Measurements from ENCODE around the gene HOXC10. TPM values are rescaled to one million over a fixed set of nuclear protein-coding genes. Genes with fewer than 3 reads are reported as not detected.

HOXC10 gene
- total RNA-seq, 2 experiments from 2014 or later = not detected

DNA sequence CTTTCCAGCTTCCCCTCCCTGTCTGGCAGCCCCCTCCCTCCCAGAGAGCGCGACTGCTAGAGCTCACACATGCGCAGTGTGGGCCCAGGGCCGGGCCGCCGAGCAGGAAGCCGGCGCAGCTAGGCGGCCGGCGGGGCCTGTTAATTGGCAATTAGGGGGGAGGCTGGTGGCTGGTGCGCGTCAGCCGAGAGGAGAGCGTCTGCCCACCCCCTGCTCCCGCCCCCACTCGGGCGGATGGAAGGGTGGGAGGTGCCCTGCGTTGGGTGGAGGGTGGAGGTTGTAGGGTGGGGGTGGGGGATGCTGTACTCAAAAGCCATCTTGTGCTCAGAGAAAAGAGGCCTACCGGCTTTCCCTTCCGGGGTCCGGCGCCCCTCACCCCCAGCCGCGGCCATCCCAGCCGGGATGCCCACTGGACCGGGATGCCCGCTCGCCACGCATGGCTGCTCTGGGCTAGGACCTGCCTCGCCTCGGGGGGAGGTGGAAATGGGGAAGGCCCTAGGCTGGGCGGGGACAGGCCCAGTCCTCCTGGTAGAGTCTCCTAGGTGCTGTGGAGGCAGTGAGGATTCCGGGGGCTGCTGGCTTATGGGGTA, 33.0 kb downstream of the HOXC10 start:
- peak; percentile 73 for DNase-seq
- CTCF ChIA-PET = interaction anchor here (0.6 to 1.4 kb wide), 5 partner anchors 9 to 190 kb away, joined by 3 to 6 read pairs (median 5); no protein-coding TSS in a partner anchor
- no peaks in the 10 kb centered on the region for H3K9me3 Mint-ChIP-seq
- POLR2A ChIA-PET = no interaction called here
- peak overlapping the region; percentile 74 for H3K27ac Mint-ChIP-seq
- peaks cover 2% of the 10 kb centered on the region for H3K36me3 Mint-ChIP-seq (ENCODE audit: low read depth)
- H3K27me3 Mint-ChIP-seq = peaks cover 83% of the 10 kb centered on the region
- peaks cover 24% of the 10 kb centered on the region for H3K4me1 Mint-ChIP-seq
- H3K4me3 Mint-ChIP-seq = peak overlapping the region; percentile 74

DNA sequence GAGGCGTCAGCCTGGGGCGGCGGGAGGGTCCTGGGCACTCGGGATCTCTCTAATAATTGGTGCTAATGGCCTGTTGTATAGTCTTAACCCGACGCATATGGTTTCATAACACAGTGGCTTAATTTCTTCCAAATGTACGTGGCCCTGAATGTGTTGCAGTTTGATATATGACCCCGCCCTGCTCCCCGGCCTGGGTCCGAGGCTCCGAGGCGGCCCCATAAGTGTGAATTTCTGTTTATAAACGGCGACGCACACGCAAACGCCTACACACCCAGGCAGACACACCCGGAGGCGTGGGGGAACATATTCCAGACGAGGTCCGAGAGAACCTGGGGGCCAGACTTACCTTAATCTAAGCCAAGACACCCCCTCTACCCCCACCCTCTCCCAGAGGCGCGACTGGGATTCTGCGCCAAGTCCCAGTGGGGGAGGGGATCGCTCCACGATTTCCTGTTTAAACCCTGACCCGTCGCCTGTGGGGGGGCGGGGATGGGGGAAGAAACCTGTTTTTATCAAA, 33.6 kb downstream of the HOXC10 start:
- peaks cover 83% of the 10 kb centered on the region for H3K27me3 Mint-ChIP-seq
- H3K36me3 Mint-ChIP-seq (ENCODE audit: low read depth) = peaks cover 2% of the 10 kb centered on the region
- CTCF ChIA-PET = no interaction called here
- peak overlapping the region; percentile 74 for H3K4me3 Mint-ChIP-seq
- peaks cover 24% of the 10 kb centered on the region for H3K4me1 Mint-ChIP-seq
- peak overlapping the region; percentile 36 for H3K27ac Mint-ChIP-seq
- POLR2A ChIA-PET = no interaction called here
- H3K9me3 Mint-ChIP-seq = no peaks in the 10 kb centered on the region
- no peak for DNase-seq

DNA sequence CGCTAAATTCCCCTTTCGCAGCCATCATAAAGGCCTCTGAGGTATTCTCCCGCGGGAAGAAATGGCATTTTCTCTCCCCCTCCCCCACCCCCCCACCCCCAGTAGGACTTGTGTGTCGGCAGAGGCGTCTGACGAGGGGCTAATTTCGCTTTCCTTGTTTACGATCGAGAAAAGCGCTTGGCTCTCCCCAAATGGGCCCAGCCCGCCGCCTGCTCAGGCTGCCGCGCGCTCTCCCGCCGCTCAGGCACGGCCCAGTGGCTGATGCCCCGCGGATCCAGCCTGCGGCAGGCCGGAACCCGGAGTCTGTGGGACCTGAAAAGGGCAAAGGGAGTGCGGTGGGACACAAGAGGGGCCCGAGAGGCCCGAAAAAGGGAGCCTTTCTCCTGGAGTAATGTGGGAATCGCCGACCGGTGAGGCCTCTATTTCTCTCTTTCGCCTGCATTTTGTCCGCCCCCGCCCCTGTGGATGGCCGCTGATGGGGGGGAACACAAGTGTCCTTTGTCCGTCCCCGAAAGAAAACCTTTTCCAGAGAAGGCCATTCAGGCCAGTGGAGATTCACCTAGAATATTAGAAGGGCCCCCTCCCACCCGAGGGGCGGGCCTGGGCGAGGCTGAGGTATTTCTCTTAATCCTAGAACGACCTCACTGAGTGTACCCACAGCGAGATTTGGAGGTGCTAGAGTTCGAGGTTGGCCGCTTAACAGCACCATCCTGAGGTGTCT, 34.3 kb downstream of the HOXC10 start:
- Mint-ChIP-seq H3K9me3 (no peaks in the 10 kb centered on the region), H3K27me3 (peaks cover 84% of the 10 kb centered on the region), H3K4me3 (no peak overlapping the region), H3K4me1 (peaks cover 24% of the 10 kb centered on the region), H3K27ac (no peak overlapping the region), H3K36me3 (ENCODE audit: low read depth) (peaks cover 2% of the 10 kb centered on the region)
- no peak for DNase-seq
- POLR2A ChIA-PET = no interaction called here
- CTCF ChIA-PET = no interaction called here

DNA sequence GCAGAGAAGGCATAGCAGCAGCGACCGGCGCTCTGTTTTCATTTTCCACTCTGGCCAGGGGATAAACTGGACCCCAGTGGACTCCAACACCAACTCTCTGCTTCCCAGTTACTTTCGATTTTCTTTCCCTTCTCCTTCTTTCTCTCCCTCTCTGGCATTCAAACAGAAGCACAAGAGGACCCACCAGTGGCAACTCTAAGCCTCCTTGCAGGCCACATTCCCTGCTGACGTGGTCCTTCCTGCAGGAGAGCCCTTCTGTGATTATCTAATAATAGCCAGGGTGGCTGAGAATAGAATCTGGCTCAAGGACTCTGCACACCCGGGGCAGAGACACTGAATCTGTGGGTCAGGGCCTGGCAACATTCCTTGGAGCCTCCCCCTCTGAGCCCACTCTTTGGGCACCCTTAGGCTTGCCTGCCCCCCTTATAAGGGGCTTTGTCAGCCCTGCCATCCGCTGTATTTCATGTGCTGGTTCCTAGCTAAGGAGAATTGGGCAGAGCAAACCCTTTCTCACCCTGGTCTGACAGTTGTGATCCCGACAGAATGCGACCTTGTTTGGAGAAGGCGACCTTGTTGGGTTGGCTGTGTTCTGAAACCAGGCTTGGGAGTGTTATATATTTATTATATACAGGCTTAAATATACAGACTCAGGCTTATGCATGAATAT, 35.1 kb downstream of the HOXC10 start:
- H3K36me3 Mint-ChIP-seq (ENCODE audit: low read depth) = peaks cover 2% of the 10 kb centered on the region
- no peaks in the 10 kb centered on the region for H3K9me3 Mint-ChIP-seq
- H3K27ac Mint-ChIP-seq = no peak overlapping the region
- no peak overlapping the region for H3K4me3 Mint-ChIP-seq
- CTCF ChIA-PET = no interaction called here
- H3K27me3 Mint-ChIP-seq = peaks cover 83% of the 10 kb centered on the region
- no peak for DNase-seq
- peaks cover 20% of the 10 kb centered on the region for H3K4me1 Mint-ChIP-seq
- POLR2A ChIA-PET = no interaction called here

DNA sequence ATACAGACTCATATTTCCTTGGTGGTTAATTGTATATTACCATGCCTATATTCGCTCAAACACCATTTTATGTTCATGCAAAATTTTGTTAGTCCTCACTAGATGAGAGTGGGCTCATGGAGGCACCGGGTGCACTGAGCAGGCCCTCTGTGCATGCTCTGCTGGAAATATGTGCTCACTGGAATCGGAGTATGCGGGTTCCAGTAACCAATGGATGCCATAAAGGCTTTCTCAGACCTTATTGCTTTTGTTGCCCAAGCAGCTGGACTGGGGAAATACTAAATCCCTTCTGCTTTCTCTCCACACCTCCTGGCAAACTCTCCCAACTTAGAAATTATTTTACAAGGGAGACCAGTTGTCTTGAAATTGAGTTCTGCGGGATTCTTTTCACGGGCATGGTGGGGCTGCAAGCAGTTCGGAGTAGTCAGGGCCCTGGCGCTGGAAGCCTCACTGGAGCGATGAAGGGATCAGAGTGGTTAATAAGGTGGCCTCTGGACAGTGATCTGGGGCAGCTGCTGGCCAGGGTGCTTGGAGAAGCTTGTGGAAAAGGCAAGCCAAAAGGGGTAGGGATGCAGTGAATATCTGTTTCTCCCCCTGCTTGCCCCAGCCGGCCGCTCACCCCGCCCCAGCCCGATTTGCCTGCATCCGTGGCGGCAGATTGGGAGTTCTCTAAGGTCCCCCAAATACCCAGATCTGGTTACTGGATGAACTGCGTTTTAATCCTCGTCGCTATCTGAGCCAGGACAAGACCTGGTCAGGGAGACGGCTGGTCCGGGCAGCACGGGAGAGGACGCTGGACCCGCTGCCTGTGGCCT, 35.9 kb downstream of the HOXC10 start:
- Mint-ChIP-seq H3K9me3 (no peaks in the 10 kb centered on the region), H3K27ac (no peak overlapping the region), H3K4me3 (no peak overlapping the region), H3K4me1 (peaks cover 19% of the 10 kb centered on the region), H3K27me3 (peaks cover 82% of the 10 kb centered on the region), H3K36me3 (ENCODE audit: low read depth) (peaks cover 2% of the 10 kb centered on the region)
- POLR2A ChIA-PET = no interaction called here
- CTCF ChIA-PET = no interaction called here
- no peak for DNase-seq

DNA sequence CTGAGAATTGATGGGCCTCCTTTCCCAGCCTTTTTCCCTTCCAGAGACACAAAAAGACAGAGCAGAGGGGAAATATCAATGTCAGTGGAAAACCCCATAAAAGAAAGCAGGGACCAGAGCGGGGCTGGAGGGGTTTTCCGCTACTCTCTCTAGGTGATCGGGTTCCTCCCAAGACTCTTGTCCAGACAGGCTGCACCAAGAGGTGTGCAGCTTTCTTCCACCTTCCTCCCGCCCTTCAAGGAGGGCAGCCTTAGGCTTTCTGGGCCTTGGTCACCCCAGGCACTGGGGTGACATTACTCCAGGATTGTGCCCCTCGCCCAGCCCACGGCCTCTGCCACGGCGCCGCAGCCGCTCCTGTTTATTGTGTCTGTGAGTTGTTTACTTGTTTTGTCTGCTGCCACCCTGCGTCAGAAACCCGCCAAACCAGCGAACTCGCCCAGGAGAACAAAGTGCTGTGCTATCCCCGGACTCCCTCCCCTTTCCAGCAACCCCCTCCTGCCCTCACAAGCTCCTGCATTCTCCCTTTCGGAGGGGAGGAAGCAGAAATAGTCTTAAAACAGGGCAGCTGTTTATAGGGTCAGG, 36.6 kb downstream of the HOXC10 start:
- ChIA-PET CTCF (interaction anchor here (2.0 kb wide), 1 partner anchor 193 kb away, joined by 5 read pairs; no protein-coding TSS in a partner anchor), POLR2A (no interaction called here)
- Mint-ChIP-seq H3K9me3 (no peaks in the 10 kb centered on the region), H3K27me3 (peaks cover 81% of the 10 kb centered on the region), H3K4me3 (no peak overlapping the region), H3K4me1 (peaks cover 21% of the 10 kb centered on the region), H3K36me3 (ENCODE audit: low read depth) (peaks cover 2% of the 10 kb centered on the region), H3K27ac (no peak overlapping the region)
- no peak for DNase-seq

DNA sequence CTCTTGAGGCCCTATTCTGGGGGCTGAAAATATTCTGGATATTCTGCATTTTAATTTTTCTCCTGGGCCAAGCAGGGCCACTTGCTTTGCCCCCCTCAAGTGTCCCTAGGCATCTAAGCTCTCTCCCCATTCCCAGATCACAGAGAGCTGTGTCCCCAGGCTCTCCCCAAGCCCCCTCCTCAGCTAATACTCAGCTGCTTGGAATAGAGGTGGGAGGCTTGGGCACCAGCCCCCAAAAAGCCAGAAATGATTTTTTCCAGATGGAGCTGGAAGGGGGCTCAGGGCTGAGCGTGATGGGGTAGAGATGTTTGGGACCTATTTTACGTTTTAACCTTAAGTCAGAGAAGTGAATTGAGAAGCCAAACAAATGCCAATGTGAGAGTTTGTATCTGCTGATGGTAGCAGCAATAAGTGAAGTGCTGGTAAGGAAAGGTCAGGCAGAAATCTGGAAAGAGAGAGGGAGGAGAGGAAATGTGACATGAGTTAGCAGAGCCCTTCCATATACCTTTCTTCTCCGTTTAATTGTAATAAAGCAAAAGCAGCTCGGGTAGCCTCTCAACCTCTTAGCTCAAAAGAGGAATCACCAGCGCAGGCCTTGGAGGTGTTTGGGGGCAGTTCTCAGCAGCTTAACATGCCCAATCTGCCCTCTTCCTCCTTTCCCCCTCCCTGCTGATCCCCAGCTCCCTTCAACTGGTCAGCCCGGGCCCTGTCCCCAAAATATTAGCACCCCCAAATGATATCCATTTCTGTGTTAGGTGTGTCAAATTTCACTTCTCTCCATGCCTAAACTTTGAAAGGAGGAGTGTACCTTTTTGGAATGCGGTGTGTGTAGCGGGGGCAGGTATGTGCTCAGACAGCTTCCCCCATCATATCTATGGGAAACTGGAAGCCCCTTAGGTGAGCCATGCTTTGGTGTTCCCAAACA, 38.3 kb downstream of the HOXC10 start:
- no peak for DNase-seq
- H3K27ac Mint-ChIP-seq = no peak overlapping the region
- no peak overlapping the region for H3K4me3 Mint-ChIP-seq
- H3K4me1 Mint-ChIP-seq = peaks cover 17% of the 10 kb centered on the region
- POLR2A ChIA-PET = interaction anchor here (0.7 kb wide), 1 partner anchor 336 kb away, joined by 5 read pairs; no protein-coding TSS in a partner anchor
- H3K36me3 Mint-ChIP-seq (ENCODE audit: low read depth) = peaks cover 2% of the 10 kb centered on the region
- H3K27me3 Mint-ChIP-seq = peaks cover 86% of the 10 kb centered on the region
- CTCF ChIA-PET = interaction anchor here (0.6 to 3.1 kb wide), 11 partner anchors 8 to 277 kb away, joined by 3 to 16 read pairs (median 5); partner anchors contain the start of genes HOXC4 and HOXC5
- no peaks in the 10 kb centered on the region for H3K9me3 Mint-ChIP-seq

DNA sequence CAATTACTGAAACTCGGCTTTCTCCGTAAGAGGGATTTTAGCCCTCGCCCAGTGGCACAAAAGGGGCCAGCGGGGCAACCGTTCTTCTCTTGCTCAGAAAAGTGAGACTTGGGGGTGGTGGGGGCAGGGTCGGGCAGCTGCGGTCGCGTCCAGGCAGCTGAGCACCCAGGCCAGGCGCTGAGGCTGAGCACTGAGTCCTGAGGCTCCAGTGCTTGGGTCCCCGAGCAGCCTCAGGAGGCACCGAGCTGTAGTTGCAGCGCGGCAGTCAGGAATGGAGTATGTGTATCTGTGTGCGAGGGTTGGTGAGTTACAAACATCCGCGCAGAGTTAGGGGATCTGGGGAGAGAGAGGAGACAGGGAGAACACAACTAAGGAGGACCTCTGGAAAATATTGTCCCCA, 39.2 kb downstream of the HOXC10 start:
- Mint-ChIP-seq H3K4me1 (peaks cover 18% of the 10 kb centered on the region), H3K36me3 (ENCODE audit: low read depth) (no peaks in the 10 kb centered on the region), H3K4me3 (no peak overlapping the region), H3K27me3 (peaks cover 88% of the 10 kb centered on the region), H3K27ac (no peak overlapping the region), H3K9me3 (no peaks in the 10 kb centered on the region)
- DNase-seq = no peak
- POLR2A ChIA-PET = interaction anchor here (0.7 kb wide), 1 partner anchor 335 kb away, joined by 5 read pairs; no protein-coding TSS in a partner anchor
- CTCF ChIA-PET = interaction anchor here (1.1 to 3.1 kb wide), 9 partner anchors 9 to 278 kb away, joined by 3 to 16 read pairs (median 4); partner anchors contain the start of gene HOXC5

DNA sequence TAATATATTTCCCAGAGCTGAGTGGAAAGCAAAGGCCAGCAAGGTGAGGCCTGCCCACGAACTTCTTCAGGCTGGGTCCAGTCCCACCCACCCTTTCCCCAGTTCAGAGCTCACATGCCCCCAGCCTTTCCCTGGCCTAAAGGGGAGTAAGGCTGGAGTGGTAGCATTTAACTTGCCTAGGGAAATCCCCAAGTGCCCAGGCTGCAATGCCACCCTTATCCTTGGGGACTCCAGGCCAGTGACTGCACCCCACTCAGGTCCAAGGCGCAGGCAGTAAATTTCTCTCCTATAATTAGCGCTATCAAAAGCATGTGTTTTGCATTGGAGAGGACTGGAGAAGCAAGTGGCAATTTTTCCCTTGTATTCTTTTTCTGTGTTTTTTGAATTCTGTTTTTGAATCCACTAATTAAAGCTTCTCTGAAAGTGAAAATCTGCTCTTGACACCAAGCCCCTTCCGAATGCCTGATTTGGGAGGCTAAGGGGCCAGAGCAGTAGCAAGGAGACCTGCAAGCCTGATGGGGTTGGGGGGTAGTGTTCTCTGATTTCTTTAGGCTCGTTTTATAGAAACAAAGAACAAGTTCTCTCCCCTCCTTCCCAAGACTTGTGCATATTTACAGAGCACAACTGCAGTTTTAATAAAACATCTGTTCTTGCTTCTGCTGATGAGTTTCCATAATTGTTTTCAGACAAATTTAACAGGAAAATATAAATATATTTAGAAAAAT, 39.8 kb downstream of the HOXC10 start:
- Mint-ChIP-seq H3K4me3 (no peak overlapping the region), H3K4me1 (peaks cover 22% of the 10 kb centered on the region), H3K27ac (no peak overlapping the region)

DNA sequence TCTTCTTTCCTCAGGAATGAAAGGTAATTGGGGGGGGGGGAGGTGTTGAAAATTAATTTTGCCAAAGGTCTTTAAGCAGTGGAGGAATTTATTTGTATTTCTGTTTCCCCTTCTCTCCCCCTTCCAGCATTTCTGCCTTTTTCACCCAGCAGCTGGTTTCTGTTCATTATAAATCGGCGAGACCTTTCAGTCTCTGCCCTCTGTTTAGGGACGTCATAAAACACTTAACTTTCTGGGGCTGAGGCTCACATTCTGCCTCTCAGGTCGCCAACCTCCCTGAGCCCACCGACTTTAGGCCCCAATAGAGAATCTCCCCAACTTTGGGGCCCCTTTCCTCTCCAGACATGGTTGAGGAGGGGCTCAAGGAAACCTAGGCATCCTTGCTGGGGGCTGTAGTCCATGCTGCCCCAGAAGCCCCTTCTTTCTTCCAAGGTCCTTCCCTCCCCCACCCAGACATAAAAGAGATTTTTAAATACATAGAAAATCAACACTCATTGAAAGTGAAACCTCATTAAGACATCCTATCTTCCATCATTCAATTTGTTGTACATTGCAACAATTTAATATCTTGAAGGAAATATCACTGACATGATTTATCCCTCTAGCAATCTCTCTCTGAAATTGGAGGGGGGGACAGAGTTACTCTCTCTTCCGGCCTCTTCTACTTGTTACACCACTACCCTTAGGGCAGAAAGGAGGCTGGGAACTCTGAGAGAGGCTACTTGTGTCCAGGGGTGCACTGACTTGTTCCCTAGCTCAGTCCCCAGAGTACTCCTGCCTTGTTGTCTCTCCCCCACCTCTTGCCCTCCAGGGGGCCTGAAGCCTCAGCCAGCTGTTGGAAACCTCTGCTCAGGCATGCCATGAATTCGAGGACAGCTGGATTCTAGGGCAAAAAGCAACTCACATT, 40.8 kb downstream of the HOXC10 start:
- no peaks in the 10 kb centered on the region for H3K36me3 Mint-ChIP-seq (ENCODE audit: low read depth)
- DNase-seq = no peak
- CTCF ChIA-PET = interaction anchor here (1.1 to 3.1 kb wide), 3 partner anchors 168 to 182 kb away, joined by 4 to 16 read pairs (median 5); no protein-coding TSS in a partner anchor
- no peak overlapping the region for H3K27ac Mint-ChIP-seq
- H3K4me1 Mint-ChIP-seq = peaks cover 24% of the 10 kb centered on the region
- POLR2A ChIA-PET = no interaction called here
- peaks cover 89% of the 10 kb centered on the region for H3K27me3 Mint-ChIP-seq
- no peak overlapping the region for H3K4me3 Mint-ChIP-seq
- H3K9me3 Mint-ChIP-seq = no peaks in the 10 kb centered on the region

More for the DNA sequence above, 39.8 kb downstream of the HOXC10 start:
- CTCF ChIA-PET = interaction anchor here (1.2 to 3.1 kb wide), 6 partner anchors 8 to 278 kb away, joined by 3 to 16 read pairs (median 6); partner anchors contain the start of gene HOXC5
- POLR2A ChIA-PET = no interaction called here
- Mint-ChIP-seq H3K36me3 (ENCODE audit: low read depth) (no peaks in the 10 kb centered on the region), H3K9me3 (no peaks in the 10 kb centered on the region), H3K27me3 (peaks cover 88% of the 10 kb centered on the region)
- DNase-seq = no peak

Measured in activated CD4-positive, alpha-beta T cell treated with anti-CD3 and anti-CD28 coated beads, Interleukin-2, amount 10 ng/mL, durations not matched to agents 7 days and 5 days (primary cell).